K562 (cell line): ENCODE results near the gene TACR2. TPM values are rescaled to one million over a fixed set of nuclear protein-coding genes. Genes with fewer than 3 reads are reported as not detected.
A peak's percentile ranks its signal among the peaks of the same experiment; 100 is the strongest.

Experiments
- ATAC-seq: fragments of 200-7000 bp; cut with Tn5 transposase; 3 replicates; pipeline ENCODE4 v1.9.1; 2020; ENCODE audit warnings: moderate library complexity
- BruUV-seq: library from RNA; stranded (reverse); fragments of 400-500 nt; replicated peaks from 2 replicates; lab custom pipeline; 2021; lab: Mats Ljungman, UMichigan
- CTCF ChIA-PET: fragments of 300-600 bp; formaldehyde crosslinking; extraction: SDS; loops from one replicate; lab custom pipeline; 2021; ENCODE audit warnings: low intra/inter-chr PET ratio; lab: Yijun Ruan, JAX
- POLR2A ChIA-PET: fragments of 300-600, 350-650 bp; sonication (Branson Sonifier 250); formaldehyde crosslinking; extraction: SDS; loops from one replicate; lab custom pipeline; 2021; ENCODE audit warnings: antibody characterized with exemption, inconsistent platforms; lab: Yijun Ruan, JAX
- DNase-seq, 4 experiments: peaks; one replicate each; pipeline versions ENCODE4 v3.0.0 to v3.0.0-alpha.2; 2011 to 2018; ENCODE audit warnings: low spot score in 3 of 4, mixed read lengths in 3 of 4; ENCODE audit errors: extremely low read depth in 1 of 4
- FAIRE-seq: peaks from 2 replicates; lab custom pipeline; 2011; peaks lifted over from hg19 to GRCh38; lab: Jason Lieb, UNC
- H2AFZ ChIP-seq: 2 replicates; pipeline ENCODE4 v1.6.0; 2011; ENCODE audit warnings: low read depth, low read length, control low read depth, inconsistent platforms
- H3K27ac ChIP-seq: fragments of 200-600 bp; 3 replicates; pipeline ENCODE4 v1.8.0; 2011; ENCODE audit warnings: low read depth, mild to moderate bottlenecking, control low read depth, inconsistent platforms, low read length, moderate library complexity, mixed read lengths; ENCODE audit errors: extremely low read depth
- H3K27me3 ChIP-seq, 2 experiments: fragments of 300-600 bp in 1 of 2; 2 replicates in 1 of 2; 3 replicates in 1 of 2; pipeline versions ENCODE4 v1.6.0 to v1.8.0; 2011; ENCODE audit warnings: inconsistent platforms in 2 of 2, low read length in 2 of 2, mild to moderate bottlenecking in 1 of 2, mixed read lengths in 1 of 2, moderate library complexity in 1 of 2; ENCODE audit not compliant: control insufficient read depth in 2 of 2, insufficient read depth in 2 of 2
- H3K36me3 ChIP-seq: fragments of 300-600 bp; 3 replicates; pipeline ENCODE4 v1.8.0; 2011; ENCODE audit warnings: mild to moderate bottlenecking, low read length, inconsistent platforms; ENCODE audit not compliant: control insufficient read depth, insufficient read depth
- H3K4me1 ChIP-seq, 2 experiments: fragments of 200-600 bp in 1 of 2; replicated peaks in 1 of 2; 2 replicates in 1 of 2; 3 replicates in 1 of 2; pipeline versions ENCODE4 v1.5.1 to v1.8.0; 2011; ENCODE audit warnings: inconsistent platforms in 2 of 2, low read length in 2 of 2, mild to moderate bottlenecking in 1 of 2, mixed read lengths in 1 of 2, moderate library complexity in 1 of 2; ENCODE audit not compliant: control insufficient read depth in 2 of 2, insufficient read depth in 2 of 2
- H3K4me2 ChIP-seq: 2 replicates; pipeline ENCODE4 v1.6.1; 2011; ENCODE audit warnings: low read length, control low read depth, inconsistent platforms, mixed read lengths; ENCODE audit not compliant: insufficient read depth
- H3K4me3 ChIP-seq: fragments of 200-600 bp; sonication (generic), shearing (Covaris generic); 2 replicates; pipeline ENCODE4 v1.5.1; 2016; ENCODE audit warnings: control low read depth, inconsistent platforms
- H3K79me2 ChIP-seq: fragments of 200-600 bp; 3 replicates; pipeline ENCODE4 v1.8.0; 2011; ENCODE audit warnings: low read length, inconsistent platforms; ENCODE audit not compliant: control insufficient read depth, insufficient read depth
- H3K9ac ChIP-seq, 2 experiments: 2 replicates each; pipeline versions ENCODE4 v1.6.0 to v1.6.1; 2011; ENCODE audit warnings: low read depth in 2 of 2, low read length in 2 of 2, control low read depth in 1 of 2, inconsistent platforms in 1 of 2, mild to moderate bottlenecking in 1 of 2, mixed read lengths in 1 of 2; ENCODE audit not compliant: insufficient read depth in 1 of 2
- H3K9me1 ChIP-seq: one replicate; pipeline ENCODE4 v1.6.0; 2011; ENCODE audit warnings: inconsistent platforms, mild to moderate bottlenecking, low read length, moderate library complexity; ENCODE audit not compliant: control insufficient read depth, insufficient read depth
- H3K9me3 ChIP-seq: replicated peaks from 2 replicates; pipeline ENCODE4 v1.5.1; 2011; ENCODE audit warnings: low read depth, low read length, inconsistent platforms; ENCODE audit not compliant: control insufficient read depth, insufficient read depth
- H4K20me1 ChIP-seq: replicated peaks from 2 replicates; pipeline ENCODE4 v1.6.1; 2011; ENCODE audit warnings: low read length, inconsistent platforms, mixed read lengths; ENCODE audit not compliant: control insufficient read depth, insufficient read depth
- CREB1 ChIP-seq, 2 experiments: sonication (generic) in 1 of 2; formaldehyde crosslinking in 1 of 2; IDR thresholded peaks; 2 replicates each; pipeline versions ENCODE4 v1.6.1 to v1.8.0; 2012 to 2022; ENCODE audit warnings: inconsistent platforms in 1 of 2, mild to moderate bottlenecking in 1 of 2, missing genetic modification reagents in 1 of 2, moderate library complexity in 1 of 2
- E2F4 ChIP-seq: sonication (generic); formaldehyde crosslinking; IDR thresholded peaks from 2 replicates; pipeline ENCODE4 v1.8.0; 2022; ENCODE audit warnings: mild to moderate bottlenecking, low read depth, missing genetic modification reagents
- GATAD2B ChIP-seq: fragments of 450-650 bp; IDR thresholded peaks from 2 replicates; pipeline ENCODE4 v1.6.1; 2017; ENCODE audit warnings: mild to moderate bottlenecking, borderline replicate concordance
- NCOR1 ChIP-seq: fragments of 450-650 bp; IDR thresholded peaks from 2 replicates; pipeline ENCODE4 v1.6.1; 2016; ENCODE audit warnings: mild to moderate bottlenecking, moderate library complexity
- PCBP1 ChIP-seq: fragments of 200-400 bp; formaldehyde crosslinking; IDR thresholded peaks from 2 replicates; pipeline ENCODE4 v1.6.1; 2018; ENCODE audit warnings: mild to moderate bottlenecking, low read depth, low read length; ENCODE audit not compliant: poor library complexity, severe bottlenecking
- RAD51 ChIP-seq: fragments of 450-650 bp; IDR thresholded peaks from 2 replicates; pipeline ENCODE4 v1.7.1; 2016; ENCODE audit warnings: low read depth, mild to moderate bottlenecking, borderline replicate concordance
- SIN3A ChIP-seq, 2 experiments: fragments of 150-350 bp in 1 of 2; IDR thresholded peaks; 2 replicates each; pipeline ENCODE4 v1.6.1; 2011 to 2016; ENCODE audit warnings: borderline replicate concordance in 2 of 2, low read depth in 2 of 2, low read length in 2 of 2, mild to moderate bottlenecking in 2 of 2, moderate library complexity in 2 of 2; ENCODE audit not compliant: control insufficient read depth in 1 of 2
- SMARCA5 ChIP-seq: fragments of 450-650 bp; IDR thresholded peaks from 2 replicates; pipeline ENCODE4 v1.6.1; 2016
- ZNF175 ChIP-seq: fragments of 200-800 bp; sonication (Bioruptor generic); IDR thresholded peaks from 2 replicates; pipeline ENCODE4 v1.6.1; 2016; ENCODE audit warnings: low read depth, mild to moderate bottlenecking, missing genetic modification characterization, missing compliant biosample characterization
- WGBS: fragments of 100-300 bp; shearing (Covaris generic); methylation state at CpG from one replicate; pipeline ENCODE4 v1.1.6; 2016; ENCODE audit warnings: low coverage, mixed read lengths; ENCODE audit not compliant: insufficient coverage; ENCODE audit errors: missing lambda C conversion rate; 5-methylcytosine and 5-hydroxymethylcytosine counted together
- in situ Hi-C: fragments of 300-500 bp; cut with MboI; formaldehyde crosslinking; loops from 4 replicates; pipeline ENCODE4 v1.15.0; 2018; ENCODE audit warnings: inconsistent platforms, mixed read lengths
- intact Hi-C: fragments of 100-400 bp; cut with micrococcal nuclease; formaldehyde crosslinking; loops from 2 replicates; pipeline ENCODE4 v1.14.2; 2022
- polyA plus RNA-seq, 8 experiments: library from polyadenylated mRNA; depleted of rRNA in 4 of 8; stranded (reverse) in 5 of 8; unstranded in 3 of 8; fragments of >200 nt; fragmentation: Nextera tagmentation in 2 of 8; fragmentation: Illumina TruSeq in 1 of 8; extraction: Ambion mirVana in 2 of 8; extraction: Trizol in 1 of 8; gene quantifications; 2 replicates each; pipeline versions ENCODE4 v1.2.1 to v1.2.3, GENCODE V29; 2011 to 2014; ENCODE audit warnings: inconsistent platforms in 1 of 8, missing spikeins in 1 of 8
- total RNA-seq, 7 experiments: library from RNA; depleted of rRNA in 6 of 7; stranded (reverse); fragments of >200 nt in 6 of 7; fragmentation: Illumina TruSeq in 2 of 7; extraction: Trizol in 2 of 7; gene quantifications; 2 replicates each; pipeline versions ENCODE4 v1.2.1 to v1.2.3, GENCODE V29; 2011 to 2021; ENCODE audit warnings: low replicate concordance in 1 of 7

TACR2 gene
- total and polyA plus RNA-seq, 9 of the 15 experiments (the other 6 are each of a cell fraction or from before 2014, with no cell fraction given), result not detected

- no peak overlapping the region for H3K27ac ChIP-seq
- ChIA-PET CTCF (no interaction called here), POLR2A (interaction anchor here (0.6 to 1.1 kb wide), 3 partner anchors 18 to 27 kb away, joined by 3 read pairs; no protein-coding TSS in a partner anchor)
- no peak for ATAC-seq
- TF ChIP-seq RAD51 (no peak), GATAD2B (no peak), PCBP1 (no peak), SIN3A (IDR thresholded peaks at IDR 0.05; ENCODE audit: borderline replicate concordance in 2 of 2, control insufficient read depth in 1 of 2, low read depth in 2 of 2, low read length in 2 of 2) (no peak), CREB1 (IDR thresholded peaks at IDR 0.05) (no peak), CREB1 (CRISPR knock-in tag; IDR thresholded peaks at IDR 0.05) (no peak), SMARCA5 (no peak), ZNF175 (CRISPR knock-in tag) (no peak), NCOR1 (no peak), E2F4 (CRISPR knock-in tag) (no peak)
- intact Hi-C loops (no loop called here), in situ Hi-C loops (no loop called here)
- BruUV-seq, result no TSS peak
- H3K9me3 ChIP-seq, result no peaks in the 10 kb centered on the region
- WGBS, result 90% methylated on average over 13 of the region's 13 CpGs
- no peaks in the 10 kb centered on the region for H3K27me3 ChIP-seq
- FAIRE-seq, result no peak
- H3K79me2 ChIP-seq, result peaks cover 77% of the 10 kb centered on the region
- peaks cover 22% of the 10 kb centered on the region; the same call in 1 of the 2 replicates for H4K20me1 ChIP-seq
- H3K9me1 ChIP-seq, result peaks cover 4% of the 10 kb centered on the region
- no peak overlapping the region for H3K4me2 ChIP-seq
- H3K9ac ChIP-seq, result peak overlapping the region in 1 of 2 experiments; percentile 41; a peak in 1 of 4 replicates
- no peak overlapping the region for H3K4me3 ChIP-seq
- peaks cover 97% of the 10 kb centered on the region for H3K36me3 ChIP-seq
- peaks cover 0 to 4% of the 10 kb centered on the region in 2 experiments; a peak in 2 of 5 replicates for H3K4me1 ChIP-seq
- DNase-seq, result no peak
- no peak overlapping the region for H2AFZ ChIP-seq
Measured at GRCh38 chr10:69362471-69362954, 54.2 kb downstream of the TACR2 start.
